ENCODE measurements around the gene PPP1R3D. TPM values are rescaled to one million over a fixed set of nuclear protein-coding genes. Genes with fewer than 3 reads are reported as not detected.

The PPP1R3D gene
- total RNA-seq, 1 experiment from 2014 or later: 2.7 TPM

- Histone ChIP-seq H3K4me1 (ENCODE audit: control insufficient read depth in 1 of 2, insufficient read depth in 2 of 2, low read length in 2 of 2) (no peaks in the 10 kb centered on the region), H3K4me3 (replicated peaks in 1 of 2; ENCODE audit: low read depth in 1 of 2, low read length in 2 of 2) (no peak overlapping the region), H3K9me2 (ENCODE audit: insufficient read depth) (no peaks in the 10 kb centered on the region), H4K20me1 (ENCODE audit: insufficient read depth) (no peaks in the 10 kb centered on the region), H3K27ac (ENCODE audit: low read depth, low read length) (no peak overlapping the region), H3K9ac (ENCODE audit: low read length) (no peak overlapping the region), H3K9me3 (ENCODE audit: control insufficient read depth in 1 of 2, insufficient read depth in 1 of 2, low read depth in 1 of 2, low read length in 2 of 2) (no peaks in the 10 kb centered on the region), H3K4me2 (ENCODE audit: low read length) (no peak overlapping the region), H3K27me3 (ENCODE audit: insufficient read depth, low read length) (peaks cover under 1% of the 10 kb centered on the region; the same call in 1 of the 2 replicates), H3K79me2 (ENCODE audit: insufficient read depth, low read length) (no peaks in the 10 kb centered on the region), H3K36me3 (ENCODE audit: control insufficient read depth in 1 of 2, insufficient read depth in 2 of 2, low read length in 2 of 2) (no peaks in the 10 kb centered on the region), H2AFZ (ENCODE audit: low read depth, low read length, poor library complexity, severe bottlenecking) (no peak overlapping the region)
- ATAC-seq (no peak), DNase-seq (ENCODE audit: low read depth, low spot score) (no peak)
- RAD21 ChIA-PET (ENCODE audit: low non-redundant PET in 1 of 2, low total read pairs in 2 of 2, uncharacterized antibody in 2 of 2, unreplicated experiment in 2 of 2): no interaction called here
- CTCF ChIA-PET: no interaction called here
- intact Hi-C loops (cut with micrococcal nuclease): no loop called here
- TF ChIP-seq SP1 (IDR thresholded peaks at IDR 0.05; ENCODE audit: low read depth) (no peak), RAD21 (IDR thresholded peaks at IDR 0.05; ENCODE audit: low read depth) (no peak), SIN3A (IDR thresholded peaks at IDR 0.05; ENCODE audit: low read depth) (no peak)
- POLR2A ChIA-PET: no interaction called here
- no TSS peak for BruUV-seq (replicated peaks)
These were observed 32.1 kb upstream of the PPP1R3D start for GRCh38 chr20:59972037-59972801.

DNA sequence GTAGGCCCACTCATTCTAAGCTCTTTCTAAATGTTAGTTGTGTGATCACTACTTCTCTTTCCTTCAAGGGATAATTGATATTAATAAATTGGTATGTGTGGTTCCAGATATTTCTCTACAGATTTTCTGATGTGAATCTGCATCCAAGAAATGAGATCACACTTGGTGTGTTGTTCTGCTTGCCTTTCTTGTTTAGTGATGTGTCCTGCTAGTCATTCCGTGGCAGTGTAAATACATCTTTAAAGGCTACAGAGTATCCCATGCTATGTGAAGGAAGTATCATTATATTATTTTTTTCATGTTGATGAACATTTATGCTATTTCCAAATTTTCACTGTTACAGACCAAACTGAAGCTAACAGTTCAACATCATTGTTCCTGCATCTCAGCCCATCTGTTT, 31.3 kb upstream of the PPP1R3D start:
- Histone ChIP-seq H3K9me3 (ENCODE audit: control insufficient read depth in 1 of 2, insufficient read depth in 1 of 2, low read depth in 1 of 2, low read length in 2 of 2) (no peaks in the 10 kb centered on the region), H3K27me3 (ENCODE audit: insufficient read depth, low read length) (peaks cover 5% of the 10 kb centered on the region; the same call in 1 of the 2 replicates), H3K79me2 (ENCODE audit: insufficient read depth, low read length) (no peaks in the 10 kb centered on the region), H4K20me1 (ENCODE audit: insufficient read depth) (no peaks in the 10 kb centered on the region), H3K36me3 (ENCODE audit: control insufficient read depth in 1 of 2, insufficient read depth in 2 of 2, low read length in 2 of 2) (no peaks in the 10 kb centered on the region), H3K27ac (ENCODE audit: low read depth, low read length) (no peak overlapping the region), H3K4me2 (ENCODE audit: low read length) (no peak overlapping the region), H3K9ac (ENCODE audit: low read length) (no peak overlapping the region), H3K4me1 (ENCODE audit: control insufficient read depth in 1 of 2, insufficient read depth in 2 of 2, low read length in 2 of 2) (no peaks in the 10 kb centered on the region), H3K9me2 (ENCODE audit: insufficient read depth) (no peaks in the 10 kb centered on the region), H3K4me3 (replicated peaks in 1 of 2; ENCODE audit: low read depth in 1 of 2, low read length in 2 of 2) (no peak overlapping the region), H2AFZ (ENCODE audit: low read depth, low read length, poor library complexity, severe bottlenecking) (no peak overlapping the region)
- DNase-seq (ENCODE audit: low read depth, low spot score) (no peak), ATAC-seq (no peak)
- ChIA-PET RAD21 (ENCODE audit: low non-redundant PET in 1 of 2, low total read pairs in 2 of 2, uncharacterized antibody in 2 of 2, unreplicated experiment in 2 of 2) (no interaction called here), CTCF (no interaction called here), POLR2A (no interaction called here)
- intact Hi-C loops (cut with micrococcal nuclease): no loop called here
- TF ChIP-seq EZH2 (IDR thresholded peaks at IDR 0.05) (no peak), EZH2phosphoT487 (IDR thresholded peaks at IDR 0.05; ENCODE audit: borderline replicate concordance) (no peak), ZNF274 (IDR thresholded peaks at IDR 0.05; ENCODE audit: low read depth, low read length) (no peak), SIN3A (IDR thresholded peaks at IDR 0.05; ENCODE audit: low read depth) (no peak), ZFX (IDR thresholded peaks at IDR 0.05) (no peak), CEBPB (IDR thresholded peaks at IDR 0.05; ENCODE audit: low read depth) (no peak), RAD21 (IDR thresholded peaks at IDR 0.05; ENCODE audit: low read depth) (no peak), SP1 (IDR thresholded peaks at IDR 0.05; ENCODE audit: low read depth) (no peak)
- TF ChIP-seq, protein P1, sequence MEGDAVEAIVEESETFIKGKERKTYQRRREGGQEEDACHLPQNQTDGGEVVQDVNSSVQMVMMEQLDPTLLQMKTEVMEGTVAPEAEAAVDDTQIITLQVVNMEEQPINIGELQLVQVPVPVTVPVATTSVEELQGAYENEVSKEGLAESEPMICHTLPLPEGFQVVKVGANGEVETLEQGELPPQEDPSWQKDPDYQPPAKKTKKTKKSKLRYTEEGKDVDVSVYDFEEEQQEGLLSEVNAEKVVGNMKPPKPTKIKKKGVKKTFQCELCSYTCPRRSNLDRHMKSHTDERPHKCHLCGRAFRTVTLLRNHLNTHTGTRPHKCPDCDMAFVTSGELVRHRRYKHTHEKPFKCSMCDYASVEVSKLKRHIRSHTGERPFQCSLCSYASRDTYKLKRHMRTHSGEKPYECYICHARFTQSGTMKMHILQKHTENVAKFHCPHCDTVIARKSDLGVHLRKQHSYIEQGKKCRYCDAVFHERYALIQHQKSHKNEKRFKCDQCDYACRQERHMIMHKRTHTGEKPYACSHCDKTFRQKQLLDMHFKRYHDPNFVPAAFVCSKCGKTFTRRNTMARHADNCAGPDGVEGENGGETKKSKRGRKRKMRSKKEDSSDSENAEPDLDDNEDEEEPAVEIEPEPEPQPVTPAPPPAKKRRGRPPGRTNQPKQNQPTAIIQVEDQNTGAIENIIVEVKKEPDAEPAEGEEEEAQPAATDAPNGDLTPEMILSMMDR (IDR thresholded peaks at IDR 0.05 in 2 of 3, conservative IDR thresholded peaks at IDR 0.05 in 1 of 3; ENCODE audit: borderline replicate concordance in 1 of 3, insufficient read depth in 1 of 3, low read depth in 2 of 3, low read length in 2 of 3): no peak
- BruUV-seq (replicated peaks): no TSS peak
